ENCODE measurements around the gene SH3D21. TPM values are rescaled to one million over a fixed set of nuclear protein-coding genes. Genes with fewer than 3 reads are reported as not detected.

Gene SH3D21
- polyA plus RNA-seq, 1 donor from 2014 or later: 2.6 TPM

- no peaks in the 10 kb centered on the region for H3K9me3 ChIP-seq (ENCODE audit: low read length)
- no peaks in the 10 kb centered on the region for H3F3A ChIP-seq (ENCODE audit: insufficient read depth, low read length, poor library complexity, severe bottlenecking)
- H3K27ac ChIP-seq (ENCODE audit: low read length): no peak overlapping the region
- no peaks in the 10 kb centered on the region for H3K27me3 ChIP-seq (ENCODE audit: insufficient read depth, low read depth, low read length)
- H4K20me1 ChIP-seq (ENCODE audit: insufficient read depth): no peaks in the 10 kb centered on the region
- H2AFZ ChIP-seq (ENCODE audit: low read depth, low read length): no peak overlapping the region
- H3K9me2 ChIP-seq (ENCODE audit: insufficient read depth, low read length): no peaks in the 10 kb centered on the region
- H3K9ac ChIP-seq (ENCODE audit: low read length): no peak overlapping the region
- H3K4me3 ChIP-seq (ENCODE audit: low read length): no peak overlapping the region
- H3K79me2 ChIP-seq (replicated peaks; ENCODE audit: insufficient read depth, low read length): no peaks in the 10 kb centered on the region
- H3K36me3 ChIP-seq (ENCODE audit: insufficient read depth, low read length): no peaks in the 10 kb centered on the region
- H3K4me2 ChIP-seq (ENCODE audit: low read length): no peak overlapping the region
- no peak for TF ChIP-seq RAD21 (conservative IDR thresholded peaks at IDR 0.05)
- no peak for TF ChIP-seq TAF1 (IDR thresholded peaks at IDR 0.05; ENCODE audit: low read depth)
- no peak for TF ChIP-seq MXI1 (conservative IDR thresholded peaks at IDR 0.05; ENCODE audit: poor library complexity, severe bottlenecking)
- TF ChIP-seq, protein P1, sequence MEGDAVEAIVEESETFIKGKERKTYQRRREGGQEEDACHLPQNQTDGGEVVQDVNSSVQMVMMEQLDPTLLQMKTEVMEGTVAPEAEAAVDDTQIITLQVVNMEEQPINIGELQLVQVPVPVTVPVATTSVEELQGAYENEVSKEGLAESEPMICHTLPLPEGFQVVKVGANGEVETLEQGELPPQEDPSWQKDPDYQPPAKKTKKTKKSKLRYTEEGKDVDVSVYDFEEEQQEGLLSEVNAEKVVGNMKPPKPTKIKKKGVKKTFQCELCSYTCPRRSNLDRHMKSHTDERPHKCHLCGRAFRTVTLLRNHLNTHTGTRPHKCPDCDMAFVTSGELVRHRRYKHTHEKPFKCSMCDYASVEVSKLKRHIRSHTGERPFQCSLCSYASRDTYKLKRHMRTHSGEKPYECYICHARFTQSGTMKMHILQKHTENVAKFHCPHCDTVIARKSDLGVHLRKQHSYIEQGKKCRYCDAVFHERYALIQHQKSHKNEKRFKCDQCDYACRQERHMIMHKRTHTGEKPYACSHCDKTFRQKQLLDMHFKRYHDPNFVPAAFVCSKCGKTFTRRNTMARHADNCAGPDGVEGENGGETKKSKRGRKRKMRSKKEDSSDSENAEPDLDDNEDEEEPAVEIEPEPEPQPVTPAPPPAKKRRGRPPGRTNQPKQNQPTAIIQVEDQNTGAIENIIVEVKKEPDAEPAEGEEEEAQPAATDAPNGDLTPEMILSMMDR (IDR thresholded peaks at IDR 0.05; ENCODE audit: poor library complexity, severe bottlenecking): no peak
- TF ChIP-seq EP300 (conservative IDR thresholded peaks at IDR 0.05; ENCODE audit: poor library complexity, severe bottlenecking): no peak
- no peak for TF ChIP-seq EZH2 (IDR thresholded peaks at IDR 0.05; ENCODE audit: borderline replicate concordance, insufficient read depth, low read length, poor library complexity, severe bottlenecking)
- no peak for TF ChIP-seq SMC3 (conservative IDR thresholded peaks at IDR 0.05; ENCODE audit: poor library complexity)
- TF ChIP-seq POLR2AphosphoS5 (IDR thresholded peaks at IDR 0.05): no peak
Measured at GRCh38 chr1:36273024-36273423, 33.1 kb upstream of the SH3D21 start.

DNA sequence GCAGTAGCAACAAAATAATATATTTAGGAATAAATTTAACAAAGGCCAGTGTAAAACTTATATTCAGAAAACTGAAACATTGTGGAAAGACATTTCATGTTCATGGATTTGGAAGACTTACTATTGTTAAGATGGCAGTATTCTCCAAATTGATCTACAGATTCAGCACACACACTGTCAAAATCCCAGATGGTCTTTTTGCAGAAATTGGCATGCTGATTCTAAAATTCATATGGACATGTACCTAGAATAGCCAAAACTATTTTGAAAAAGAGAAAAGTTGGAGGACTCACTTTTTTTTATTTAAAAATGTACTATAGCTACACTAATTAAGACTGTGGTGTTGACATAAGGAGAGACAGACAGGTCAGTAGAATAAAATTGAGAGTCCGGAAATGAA lies 32.0 kb upstream of the SH3D21 start:
- TF ChIP-seq, protein P1 (IDR thresholded peaks at IDR 0.05; ENCODE audit: poor library complexity, severe bottlenecking): no peak
- TF ChIP-seq EP300 (conservative IDR thresholded peaks at IDR 0.05; ENCODE audit: poor library complexity, severe bottlenecking): no peak
- TF ChIP-seq EZH2 (IDR thresholded peaks at IDR 0.05; ENCODE audit: borderline replicate concordance, insufficient read depth, low read length, poor library complexity, severe bottlenecking): no peak
- TF ChIP-seq TAF1 (IDR thresholded peaks at IDR 0.05; ENCODE audit: low read depth): no peak
- TF ChIP-seq MXI1 (conservative IDR thresholded peaks at IDR 0.05; ENCODE audit: poor library complexity, severe bottlenecking): no peak
- no peak for TF ChIP-seq SMC3 (conservative IDR thresholded peaks at IDR 0.05; ENCODE audit: poor library complexity)
- TF ChIP-seq, protein P2, sequence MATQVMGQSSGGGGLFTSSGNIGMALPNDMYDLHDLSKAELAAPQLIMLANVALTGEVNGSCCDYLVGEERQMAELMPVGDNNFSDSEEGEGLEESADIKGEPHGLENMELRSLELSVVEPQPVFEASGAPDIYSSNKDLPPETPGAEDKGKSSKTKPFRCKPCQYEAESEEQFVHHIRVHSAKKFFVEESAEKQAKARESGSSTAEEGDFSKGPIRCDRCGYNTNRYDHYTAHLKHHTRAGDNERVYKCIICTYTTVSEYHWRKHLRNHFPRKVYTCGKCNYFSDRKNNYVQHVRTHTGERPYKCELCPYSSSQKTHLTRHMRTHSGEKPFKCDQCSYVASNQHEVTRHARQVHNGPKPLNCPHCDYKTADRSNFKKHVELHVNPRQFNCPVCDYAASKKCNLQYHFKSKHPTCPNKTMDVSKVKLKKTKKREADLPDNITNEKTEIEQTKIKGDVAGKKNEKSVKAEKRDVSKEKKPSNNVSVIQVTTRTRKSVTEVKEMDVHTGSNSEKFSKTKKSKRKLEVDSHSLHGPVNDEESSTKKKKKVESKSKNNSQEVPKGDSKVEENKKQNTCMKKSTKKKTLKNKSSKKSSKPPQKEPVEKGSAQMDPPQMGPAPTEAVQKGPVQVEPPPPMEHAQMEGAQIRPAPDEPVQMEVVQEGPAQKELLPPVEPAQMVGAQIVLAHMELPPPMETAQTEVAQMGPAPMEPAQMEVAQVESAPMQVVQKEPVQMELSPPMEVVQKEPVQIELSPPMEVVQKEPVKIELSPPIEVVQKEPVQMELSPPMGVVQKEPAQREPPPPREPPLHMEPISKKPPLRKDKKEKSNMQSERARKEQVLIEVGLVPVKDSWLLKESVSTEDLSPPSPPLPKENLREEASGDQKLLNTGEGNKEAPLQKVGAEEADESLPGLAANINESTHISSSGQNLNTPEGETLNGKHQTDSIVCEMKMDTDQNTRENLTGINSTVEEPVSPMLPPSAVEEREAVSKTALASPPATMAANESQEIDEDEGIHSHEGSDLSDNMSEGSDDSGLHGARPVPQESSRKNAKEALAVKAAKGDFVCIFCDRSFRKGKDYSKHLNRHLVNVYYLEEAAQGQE (IDR thresholded peaks at IDR 0.05; ENCODE audit: borderline replicate concordance): no peak
- no peak for TF ChIP-seq POLR2AphosphoS5 (IDR thresholded peaks at IDR 0.05)
- no peak for TF ChIP-seq RAD21 (conservative IDR thresholded peaks at IDR 0.05)
- Histone ChIP-seq H3F3A (ENCODE audit: insufficient read depth, low read length, poor library complexity, severe bottlenecking) (no peaks in the 10 kb centered on the region), H3K4me2 (ENCODE audit: low read length) (no peak overlapping the region), H4K20me1 (ENCODE audit: insufficient read depth) (no peaks in the 10 kb centered on the region), H3K9me3 (ENCODE audit: low read length) (no peaks in the 10 kb centered on the region), H3K9ac (ENCODE audit: low read length) (no peak overlapping the region), H3K36me3 (ENCODE audit: insufficient read depth, low read length) (no peaks in the 10 kb centered on the region), H3K79me2 (replicated peaks; ENCODE audit: insufficient read depth, low read length) (no peaks in the 10 kb centered on the region), H3K9me2 (ENCODE audit: insufficient read depth, low read length) (no peaks in the 10 kb centered on the region), H2AFZ (ENCODE audit: low read depth, low read length) (no peak overlapping the region), H3K4me3 (ENCODE audit: low read length) (no peak overlapping the region), H3K27ac (ENCODE audit: low read length) (no peak overlapping the region), H3K27me3 (ENCODE audit: insufficient read depth, low read depth, low read length) (no peaks in the 10 kb centered on the region)

Measured in neural cell (in vitro differentiated cells).